Gastrocnemius medialis (tissue), 4 donors: ENCODE data around the gene TTLL6. TPM values are rescaled to one million over a fixed set of nuclear protein-coding genes. Genes with fewer than 3 reads are reported as not detected.
A peak's percentile ranks its signal among the peaks of the same experiment; 100 is the strongest.
"Not testable (repeated sequence)": the region's sequence is repeated elsewhere in the genome, so short reads cannot be mapped to it uniquely, and the experiment has no call there.

ENCODE experiments used
- ATAC-seq, 2 donors: fragments of 150-250 bp; one replicate each; pipeline ENCODE4 v1.9.1; 2016
- DNase-seq, 2 donors: peaks; one replicate each; pipeline ENCODE4 v3.0.0-alpha.2; 2019
- H3K27ac ChIP-seq, 4 donors: fragments of 200-600 bp; sonication (generic); 1 replicate in 1 of 4; 2 replicates in 3 of 4; pipeline ENCODE4 v1.5.1; 2016 to 2018; ENCODE audit warnings: mild to moderate bottlenecking in 2 of 4, moderate library complexity in 1 of 4
- H3K27me3 ChIP-seq, 3 donors: fragments of 200-600 bp; sonication (generic) in 2 of 3; 1 replicate in 1 of 3; 2 replicates in 2 of 3; pipeline versions ENCODE4 v1.5.1 to v1.6.0; 2016 to 2019; ENCODE audit warnings: mild to moderate bottlenecking in 1 of 3, moderate library complexity in 1 of 3
- H3K36me3 ChIP-seq, 2 donors: fragments of 200-600 bp; sonication (generic) in 1 of 2; one replicate each; pipeline ENCODE4 v1.5.1; 2017 to 2018
- H3K4me1 ChIP-seq, 2 donors: fragments of 200-600 bp; sonication (generic) in 1 of 2; one replicate each; pipeline ENCODE4 v1.5.1; 2016 to 2017; ENCODE audit warnings: mild to moderate bottlenecking in 2 of 2
- H3K4me3 ChIP-seq, 4 donors: fragments of 200-600 bp; sonication (generic) in 3 of 4; 1 replicate in 1 of 4; 2 replicates in 3 of 4; pipeline ENCODE4 v1.5.1; 2016 to 2019; ENCODE audit warnings: mild to moderate bottlenecking in 2 of 4
- H3K9me3 ChIP-seq, 3 donors: fragments of 200-600 bp; sonication (generic) in 2 of 3; 1 replicate in 1 of 3; 2 replicates in 2 of 3; pipeline ENCODE4 v1.5.1; 2016 to 2019
- CTCF ChIP-seq, 5 experiments: fragments of 450-650 bp in 3 of 5; fragments of 200-600 bp in 2 of 5; sonication (generic) in 2 of 5; IDR thresholded peaks in 4 of 5; conservative IDR thresholded peaks in 1 of 5; 1 replicate in 4 of 5; 2 replicates in 1 of 5; pipeline ENCODE4 v1.5.1; 2016 to 2019; ENCODE audit warnings: antibody characterized with exemption in 5 of 5, mild to moderate bottlenecking in 3 of 5, moderate library complexity in 3 of 5
- POLR2A ChIP-seq, 2 donors: fragments of 450-650 bp; IDR thresholded peaks; one replicate each; pipeline ENCODE4 v1.6.1; 2017; ENCODE audit warnings: antibody characterized with exemption in 2 of 2, mild to moderate bottlenecking in 2 of 2, moderate library complexity in 2 of 2
- in situ Hi-C, 4 donors: fragments of 200-750 bp; cut with MboI; loops; one replicate each; pipeline versions ENCODE4 v1.15.0 to v1.8.0; 2017; ENCODE audit warnings: low sequenced_read_pairs in 4 of 4
- intact Hi-C: fragments of 100-400 bp; cut with DNase I; formaldehyde crosslinking; loops from one replicate; pipeline ENCODE4 v1.15.1; 2023; ENCODE audit warnings: low total_unique reads
- total RNA-seq, 4 donors: library from RNA; depleted of rRNA; stranded (reverse); fragments of >200 nt; gene quantifications; one replicate each; pipeline versions ENCODE4 v1.1.0 to v1.2.3, GENCODE V29; 2016

TTLL6 gene
- total RNA-seq, 4 donors from 2014 or later: 0.10 TPM; not detected in 2

DNA sequence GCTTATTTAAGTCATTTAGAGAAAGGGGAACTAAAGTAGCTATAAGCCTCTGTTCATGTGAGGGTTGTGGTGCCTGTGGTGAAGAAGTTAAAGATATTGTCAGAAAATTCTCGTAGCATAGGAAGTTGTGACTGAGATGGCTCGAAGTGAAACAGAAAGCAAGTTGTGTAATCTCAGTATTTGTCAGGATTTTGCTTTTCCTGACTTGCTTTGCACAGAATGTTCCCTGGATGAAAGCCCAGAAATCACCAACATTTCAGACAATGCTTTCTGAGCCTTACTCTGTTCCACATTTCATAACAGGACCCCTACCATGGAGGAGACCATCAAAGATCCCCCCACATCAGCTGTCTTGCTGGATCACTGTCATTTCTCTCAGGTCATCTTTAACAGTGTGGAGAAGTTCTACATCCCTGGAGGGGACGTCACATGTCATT is 24.4 kb upstream of the TTLL6 start:
- Histone ChIP-seq H3K27ac (peak overlapping the region; percentile 78 to 91 (median 86)), H3K36me3 (peaks cover 0 to 25% of the 10 kb centered on the region in 2 donors), H3K4me1 (peaks cover 53 to 65% of the 10 kb centered on the region in 2 donors), H3K27me3 (no peaks in the 10 kb centered on the region), H3K4me3 (peak overlapping the region; percentile 33 to 49 (median 46)), H3K9me3 (no peaks in the 10 kb centered on the region)
- peak in 1 of 2 donors; percentile 58 for TF ChIP-seq POLR2A (IDR thresholded peaks at IDR 0.05)
- TF ChIP-seq CTCF (IDR thresholded peaks at IDR 0.05 in 4 of 5, conservative IDR thresholded peaks at IDR 0.05 in 1 of 5): no peak
- in situ Hi-C loops (no loop called here), intact Hi-C loops (loop anchor here (1.0 kb wide), 1 partner anchor 10 kb away; the partner anchor contains the start of gene CALCOCO2)
- DNase-seq: peak in 1 of 2 donors; percentile 49
- peak; percentile 74 to 76 for ATAC-seq

DNA sequence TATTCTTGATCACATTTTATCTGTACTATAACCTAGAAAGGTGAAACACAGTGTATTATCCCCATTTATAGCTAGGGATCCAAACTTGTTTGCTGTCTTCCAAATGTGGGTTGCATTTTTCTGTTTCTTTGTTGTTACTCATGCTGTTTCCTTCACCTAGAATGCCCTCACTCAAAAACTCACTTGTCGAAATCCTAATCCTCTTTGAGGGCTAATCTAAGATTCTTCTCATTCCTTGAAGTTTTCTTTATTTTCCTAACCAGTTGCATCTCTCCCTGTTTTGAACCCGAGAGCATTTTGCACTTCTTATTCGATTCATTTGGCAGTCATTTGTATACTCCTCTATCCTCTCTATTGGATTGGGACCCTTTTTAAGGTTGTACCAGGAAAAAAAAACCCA is 23.4 kb upstream of the TTLL6 start:
- no peak for ATAC-seq
- Histone ChIP-seq H3K4me1 (peaks cover 62 to 70% of the 10 kb centered on the region in 2 donors), H3K27ac (peak overlapping the region; percentile 78 to 91 (median 86)), H3K4me3 (peak overlapping the region in 1 of 4 donors; percentile 33), H3K36me3 (peaks cover 0 to 16% of the 10 kb centered on the region in 2 donors), H3K27me3 (no peaks in the 10 kb centered on the region), H3K9me3 (no peaks in the 10 kb centered on the region)
- in situ Hi-C loops (no loop called here), intact Hi-C loops (no loop called here)
- no peak for DNase-seq
- TF ChIP-seq CTCF (IDR thresholded peaks at IDR 0.05 in 4 of 5, conservative IDR thresholded peaks at IDR 0.05 in 1 of 5) (no peak), POLR2A (IDR thresholded peaks at IDR 0.05) (no peak)

- H3K4me3 ChIP-seq, ATAC-seq, DNase-seq, H3K36me3 ChIP-seq, in situ Hi-C loops, H3K27me3 ChIP-seq, H3K9me3 ChIP-seq, intact Hi-C loops: not testable (repeated sequence)
- Histone ChIP-seq H3K27ac (peak overlapping the region in 3 of 4 donors; percentile 85 to 91 (median 86)), H3K4me1 (peaks cover 71 to 87% of the 10 kb centered on the region in 2 donors)
Measured at GRCh38 chr17:48837458-48837857, 20.4 kb upstream of the TTLL6 start.

DNA sequence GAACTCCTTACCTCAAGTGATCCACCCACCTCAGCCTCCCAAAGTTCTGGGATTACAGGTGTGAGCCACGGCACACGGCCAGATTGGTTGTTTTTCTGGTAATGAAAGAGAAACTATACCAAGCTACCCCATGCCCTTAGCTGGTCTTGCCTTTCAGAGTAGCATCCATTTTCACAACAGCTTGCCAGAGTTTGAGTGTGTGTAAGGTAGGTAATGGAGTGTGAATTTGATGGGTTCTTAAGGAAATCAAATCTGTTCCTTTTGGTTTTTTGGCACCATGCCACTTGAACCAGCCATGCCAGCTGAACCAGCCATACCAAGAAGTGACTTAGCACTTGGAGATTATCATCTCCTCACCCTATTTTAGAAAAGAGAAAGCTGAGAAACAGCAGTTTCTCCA is 18.9 kb upstream of the TTLL6 start:
- intact Hi-C loops: no loop called here

GRCh38 chr17:48834973-48835372 is 17.9 kb upstream of the TTLL6 start:
- DNase-seq (no peak), ATAC-seq (no peak)
- no peaks in the 10 kb centered on the region for H3K36me3 ChIP-seq
- intact Hi-C loops (loop anchor here (5.0 kb wide), 1 partner anchor 357 kb away; no protein-coding TSS in a partner anchor), in situ Hi-C loops (no loop called here)
- peak overlapping the region in 1 of 4 donors; percentile 39 for H3K27ac ChIP-seq
- no peak overlapping the region for H3K4me3 ChIP-seq
- no peaks in the 10 kb centered on the region for H3K9me3 ChIP-seq
- TF ChIP-seq POLR2A (IDR thresholded peaks at IDR 0.05) (no peak), CTCF (IDR thresholded peaks at IDR 0.05 in 4 of 5, conservative IDR thresholded peaks at IDR 0.05 in 1 of 5) (no peak)
- peaks cover 60 to 76% of the 10 kb centered on the region in 2 donors for H3K4me1 ChIP-seq
- H3K27me3 ChIP-seq: no peaks in the 10 kb centered on the region

More for the DNA sequence above, 18.9 kb upstream of the TTLL6 start:
- H3K36me3 ChIP-seq: no peaks in the 10 kb centered on the region
- H3K27me3 ChIP-seq: no peaks in the 10 kb centered on the region
- DNase-seq (no peak), ATAC-seq (no peak)
- H3K9me3 ChIP-seq: no peaks in the 10 kb centered on the region
- H3K27ac ChIP-seq: peak overlapping the region in 2 of 4 donors; percentile 18 to 48
- H3K4me1 ChIP-seq: peaks cover 70 to 82% of the 10 kb centered on the region in 2 donors
- no peak for TF ChIP-seq CTCF (IDR thresholded peaks at IDR 0.05 in 4 of 5, conservative IDR thresholded peaks at IDR 0.05 in 1 of 5)
- TF ChIP-seq POLR2A (IDR thresholded peaks at IDR 0.05): no peak
- in situ Hi-C loops: no loop called here
- no peak overlapping the region for H3K4me3 ChIP-seq
